ENCODE measurements around the gene TIMM10B.

DNA sequence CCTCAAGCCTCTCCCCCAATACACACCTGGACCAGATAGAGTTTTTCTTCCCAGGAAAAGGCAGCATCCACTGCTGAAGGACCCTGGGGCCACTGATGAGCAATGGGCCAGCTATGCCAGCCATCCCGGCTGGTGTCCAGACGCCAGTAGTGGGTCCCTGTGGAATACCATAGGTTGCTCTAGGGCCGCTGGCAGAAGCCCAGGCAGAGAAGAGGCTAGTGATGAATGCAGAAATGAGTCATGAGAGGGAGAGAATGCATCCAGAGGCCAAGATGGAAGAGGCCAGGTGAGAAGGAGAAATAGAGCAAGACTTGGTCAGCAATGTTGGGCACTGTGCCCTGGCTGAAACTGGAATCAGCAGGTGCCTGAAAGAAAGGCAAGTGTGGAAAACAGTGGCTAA, 49.4 kb upstream of the TIMM10B start:
- TF ChIP-seq, protein P1, sequence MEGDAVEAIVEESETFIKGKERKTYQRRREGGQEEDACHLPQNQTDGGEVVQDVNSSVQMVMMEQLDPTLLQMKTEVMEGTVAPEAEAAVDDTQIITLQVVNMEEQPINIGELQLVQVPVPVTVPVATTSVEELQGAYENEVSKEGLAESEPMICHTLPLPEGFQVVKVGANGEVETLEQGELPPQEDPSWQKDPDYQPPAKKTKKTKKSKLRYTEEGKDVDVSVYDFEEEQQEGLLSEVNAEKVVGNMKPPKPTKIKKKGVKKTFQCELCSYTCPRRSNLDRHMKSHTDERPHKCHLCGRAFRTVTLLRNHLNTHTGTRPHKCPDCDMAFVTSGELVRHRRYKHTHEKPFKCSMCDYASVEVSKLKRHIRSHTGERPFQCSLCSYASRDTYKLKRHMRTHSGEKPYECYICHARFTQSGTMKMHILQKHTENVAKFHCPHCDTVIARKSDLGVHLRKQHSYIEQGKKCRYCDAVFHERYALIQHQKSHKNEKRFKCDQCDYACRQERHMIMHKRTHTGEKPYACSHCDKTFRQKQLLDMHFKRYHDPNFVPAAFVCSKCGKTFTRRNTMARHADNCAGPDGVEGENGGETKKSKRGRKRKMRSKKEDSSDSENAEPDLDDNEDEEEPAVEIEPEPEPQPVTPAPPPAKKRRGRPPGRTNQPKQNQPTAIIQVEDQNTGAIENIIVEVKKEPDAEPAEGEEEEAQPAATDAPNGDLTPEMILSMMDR (IDR thresholded peaks at IDR 0.05): no peak
- TF ChIP-seq EP300 (IDR thresholded peaks at IDR 0.05): no peak
- no peak for TF ChIP-seq POLR2A (IDR thresholded peaks at IDR 0.05)

Measured in sigmoid colon (tissue), 4 donors.